IMR-90 (cell line): ENCODE results near the gene CLDN7.

Source experiments
- BHLHE40 ChIP-seq: fragments of 150-350 bp; IDR thresholded peaks from 2 replicates; pipeline ENCODE4 v1.6.1; 2016; ENCODE audit warnings: mild to moderate bottlenecking, low read depth, low read length
- CEBPB ChIP-seq: IDR thresholded peaks from 2 replicates; pipeline ENCODE4 v1.6.1; 2012; ENCODE audit warnings: low read depth, low read length, improper control_type of control experiment
- MAZ ChIP-seq: IDR thresholded peaks from 2 replicates; pipeline ENCODE4 v1.6.1; 2012; ENCODE audit warnings: low read depth, mild to moderate bottlenecking, low read length, improper control_type of control experiment, moderate library complexity, borderline replicate concordance
- MXI1 ChIP-seq: IDR thresholded peaks from 2 replicates; pipeline ENCODE4 v1.6.1; 2012; ENCODE audit warnings: low read depth, mild to moderate bottlenecking, low read length, moderate library complexity, borderline replicate concordance
- NFE2L2 ChIP-seq: fragments of 150-350 bp; IDR thresholded peaks from 2 replicates; pipeline ENCODE4 v1.6.1; 2016; ENCODE audit warnings: low read depth, mild to moderate bottlenecking, low read length
- POLR2A ChIP-seq: IDR thresholded peaks from 2 replicates; pipeline ENCODE4 v1.6.1; 2012; ENCODE audit warnings: mild to moderate bottlenecking, low read depth, low read length
- RAD21 ChIP-seq: IDR thresholded peaks from 2 replicates; pipeline ENCODE4 v1.6.1; 2012; ENCODE audit warnings: low read length, improper control_type of control experiment
- SMC3 ChIP-seq: fragments of 150-350 bp; IDR thresholded peaks from 2 replicates; pipeline ENCODE4 v1.6.1; 2016; ENCODE audit warnings: low read depth, mild to moderate bottlenecking, antibody characterized with exemption, low read length, moderate library complexity
- USF2 ChIP-seq: fragments of 150-350 bp; IDR thresholded peaks from 2 replicates; pipeline ENCODE4 v1.6.1; 2017; ENCODE audit warnings: mild to moderate bottlenecking, antibody characterized with exemption, low read length, low read depth
- TF ChIP-seq, protein P1 (sequence below): conservative IDR thresholded peaks from 2 replicates; pipeline ENCODE4 v1.5.1; 2012; ENCODE audit warnings: mild to moderate bottlenecking, low read depth, low read length, improper control_type of control experiment
- TF ChIP-seq, protein P2 (sequence below): fragments of 150-350 bp; IDR thresholded peaks from 2 replicates; pipeline ENCODE4 v1.6.1; 2016; ENCODE audit warnings: low read depth, mild to moderate bottlenecking, low read length, moderate library complexity, borderline replicate concordance

DNA sequence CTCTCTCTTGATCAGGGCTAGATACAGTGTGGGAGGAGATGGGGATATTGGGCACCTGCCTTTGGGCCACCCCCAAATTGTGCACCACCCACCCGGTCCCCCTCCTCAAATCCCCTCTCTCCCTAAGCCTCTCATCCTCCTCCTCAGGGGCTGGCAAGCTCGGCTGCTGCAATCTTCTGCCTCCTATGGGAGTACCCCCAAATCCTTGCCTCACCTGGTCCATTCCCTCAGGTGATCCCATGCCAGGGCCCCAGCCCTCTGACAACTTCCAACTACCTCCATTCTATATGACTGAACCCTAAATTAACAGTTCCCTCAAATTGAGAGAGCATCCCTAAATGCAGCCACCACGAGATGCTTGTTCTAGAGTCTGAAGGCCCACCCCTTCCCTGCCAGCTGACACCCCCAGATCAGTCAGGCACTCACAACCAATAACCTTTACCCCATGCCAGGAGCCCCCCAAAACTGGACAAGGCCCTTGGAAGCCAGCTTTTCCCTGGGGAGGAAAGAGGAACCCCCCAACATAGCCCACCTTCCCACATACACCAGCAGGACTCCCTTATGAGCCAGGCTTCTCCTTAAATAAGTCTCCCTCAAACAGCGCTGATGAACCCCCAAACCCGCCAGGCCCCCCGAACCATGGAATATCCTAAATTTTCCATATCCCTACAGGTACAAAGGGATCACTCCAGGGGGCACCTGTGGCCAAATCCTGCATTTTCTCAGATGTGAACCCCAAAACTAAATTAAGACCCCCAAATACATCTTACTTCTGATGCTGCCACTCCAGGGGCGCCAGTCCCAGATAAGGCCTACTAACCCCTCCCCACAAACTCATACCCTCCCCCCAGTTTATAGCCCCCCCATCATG is 45.8 kb downstream of the CLDN7 start:
- TF ChIP-seq, protein P1, sequence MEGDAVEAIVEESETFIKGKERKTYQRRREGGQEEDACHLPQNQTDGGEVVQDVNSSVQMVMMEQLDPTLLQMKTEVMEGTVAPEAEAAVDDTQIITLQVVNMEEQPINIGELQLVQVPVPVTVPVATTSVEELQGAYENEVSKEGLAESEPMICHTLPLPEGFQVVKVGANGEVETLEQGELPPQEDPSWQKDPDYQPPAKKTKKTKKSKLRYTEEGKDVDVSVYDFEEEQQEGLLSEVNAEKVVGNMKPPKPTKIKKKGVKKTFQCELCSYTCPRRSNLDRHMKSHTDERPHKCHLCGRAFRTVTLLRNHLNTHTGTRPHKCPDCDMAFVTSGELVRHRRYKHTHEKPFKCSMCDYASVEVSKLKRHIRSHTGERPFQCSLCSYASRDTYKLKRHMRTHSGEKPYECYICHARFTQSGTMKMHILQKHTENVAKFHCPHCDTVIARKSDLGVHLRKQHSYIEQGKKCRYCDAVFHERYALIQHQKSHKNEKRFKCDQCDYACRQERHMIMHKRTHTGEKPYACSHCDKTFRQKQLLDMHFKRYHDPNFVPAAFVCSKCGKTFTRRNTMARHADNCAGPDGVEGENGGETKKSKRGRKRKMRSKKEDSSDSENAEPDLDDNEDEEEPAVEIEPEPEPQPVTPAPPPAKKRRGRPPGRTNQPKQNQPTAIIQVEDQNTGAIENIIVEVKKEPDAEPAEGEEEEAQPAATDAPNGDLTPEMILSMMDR = no peak
- TF ChIP-seq RAD21 (no peak), CEBPB (no peak), MAZ (no peak), MXI1 (no peak), USF2 (no peak), POLR2A (no peak), SMC3 (no peak), BHLHE40 (no peak), NFE2L2 (no peak)
- TF ChIP-seq, protein P2, sequence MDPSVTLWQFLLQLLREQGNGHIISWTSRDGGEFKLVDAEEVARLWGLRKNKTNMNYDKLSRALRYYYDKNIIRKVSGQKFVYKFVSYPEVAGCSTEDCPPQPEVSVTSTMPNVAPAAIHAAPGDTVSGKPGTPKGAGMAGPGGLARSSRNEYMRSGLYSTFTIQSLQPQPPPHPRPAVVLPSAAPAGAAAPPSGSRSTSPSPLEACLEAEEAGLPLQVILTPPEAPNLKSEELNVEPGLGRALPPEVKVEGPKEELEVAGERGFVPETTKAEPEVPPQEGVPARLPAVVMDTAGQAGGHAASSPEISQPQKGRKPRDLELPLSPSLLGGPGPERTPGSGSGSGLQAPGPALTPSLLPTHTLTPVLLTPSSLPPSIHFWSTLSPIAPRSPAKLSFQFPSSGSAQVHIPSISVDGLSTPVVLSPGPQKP = no peak
